Medulla oblongata (tissue), 1 donor: ENCODE measurements around the gene NUDT16.
"Not testable (repeated sequence)": the region's sequence is repeated elsewhere in the genome, so short reads cannot be mapped to it uniquely, and the experiment has no call there.

Source experiments
- DNase-seq: peaks from one replicate; pipeline ENCODE4 v3.0.0-alpha.2; 2015; ENCODE audit errors: extremely low spot score

NUDT16 gene

DNA sequence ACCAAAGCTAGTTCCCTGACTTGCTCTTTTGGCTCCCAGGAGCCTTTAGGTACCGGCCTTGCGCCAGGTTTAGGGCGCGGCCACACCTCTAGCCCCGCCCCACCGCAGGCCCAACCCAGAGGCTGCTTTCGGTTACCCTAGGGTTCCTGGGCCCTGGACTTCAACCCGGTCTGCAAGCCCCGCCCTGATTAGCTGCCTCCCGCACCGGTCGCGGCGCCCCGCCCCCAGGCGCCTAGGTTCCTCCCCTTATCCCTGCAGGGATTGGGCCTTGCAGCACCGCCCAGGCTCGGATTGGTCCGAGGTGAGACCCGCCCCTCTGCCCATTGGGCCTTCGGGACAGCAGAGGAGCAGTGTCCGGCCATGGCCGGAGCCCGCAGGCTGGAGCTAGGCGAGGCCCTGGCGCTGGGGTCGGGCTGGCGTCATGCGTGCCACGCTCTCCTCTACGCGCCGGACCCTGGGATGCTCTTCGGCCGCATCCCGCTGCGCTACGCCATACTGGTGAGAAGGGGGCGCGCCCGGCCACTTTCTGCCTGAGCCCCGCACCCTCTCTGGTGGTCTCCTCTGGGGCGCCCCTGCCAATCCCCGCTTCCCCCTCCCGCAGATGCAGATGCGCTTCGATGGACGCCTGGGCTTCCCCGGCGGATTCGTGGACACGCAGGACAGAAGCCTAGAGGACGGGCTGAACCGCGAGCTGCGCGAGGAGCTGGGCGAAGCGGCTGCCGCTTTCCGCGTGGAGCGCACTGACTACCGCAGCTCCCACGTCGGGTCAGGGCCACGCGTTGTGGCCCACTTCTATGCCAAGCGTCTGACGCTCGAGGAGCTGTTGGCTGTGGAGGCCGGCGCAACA lies at the start of gene NUDT16:
Gene NUDT16 (plus strand): TSS at position 330 of the 847 bp plus-strand sequence. CDS start 31 bp downstream, at position 361.
- peak; percentile 99 for DNase-seq

DNA sequence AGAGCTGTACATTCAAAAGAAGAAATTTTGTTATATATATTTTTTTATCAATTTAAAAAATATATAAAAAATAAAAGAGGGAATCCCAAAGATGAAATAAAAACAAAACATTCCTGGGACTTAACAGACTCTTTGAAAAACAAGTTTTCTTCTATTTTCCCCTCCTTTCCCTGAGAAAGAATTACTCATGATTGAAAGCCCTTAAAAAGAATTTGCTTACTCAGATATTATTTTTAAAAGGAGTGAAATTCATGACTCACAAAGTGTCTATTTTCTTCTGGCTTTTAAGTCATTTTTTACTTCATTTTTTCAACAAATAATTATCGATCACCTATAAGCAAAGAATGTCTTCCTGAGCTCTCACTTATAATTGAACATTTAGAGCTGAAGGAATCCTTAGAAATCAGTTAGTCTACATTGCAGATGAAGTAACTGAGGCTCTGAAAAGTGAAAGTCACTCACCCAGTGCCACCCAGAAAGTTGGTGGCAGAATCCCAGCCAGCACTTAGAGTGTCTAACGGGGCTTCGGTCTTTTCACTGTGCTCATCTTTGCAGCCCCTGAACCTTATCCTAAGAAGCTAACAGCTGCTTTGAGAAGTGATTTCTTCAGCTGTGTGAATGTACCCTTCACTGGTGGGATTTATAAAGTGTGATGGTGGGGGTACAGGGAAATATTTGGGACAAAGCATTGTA lies 42.5 kb upstream of the NUDT16 start:
- no peak for DNase-seq

- DNase-seq, result no peak
Measured at GRCh38 chr3:131341761-131342160, 39.8 kb upstream of the NUDT16 start.

GRCh38 chr3:131348911-131349310 lies 32.7 kb upstream of the NUDT16 start:
- DNase-seq, result no peak

GRCh38 chr3:131349454-131349853 lies 32.1 kb upstream of the NUDT16 start:
- DNase-seq, result no peak

- peak; percentile 20 for DNase-seq
Measured at GRCh38 chr3:131349946-131350347, 31.6 kb upstream of the NUDT16 start.

DNA sequence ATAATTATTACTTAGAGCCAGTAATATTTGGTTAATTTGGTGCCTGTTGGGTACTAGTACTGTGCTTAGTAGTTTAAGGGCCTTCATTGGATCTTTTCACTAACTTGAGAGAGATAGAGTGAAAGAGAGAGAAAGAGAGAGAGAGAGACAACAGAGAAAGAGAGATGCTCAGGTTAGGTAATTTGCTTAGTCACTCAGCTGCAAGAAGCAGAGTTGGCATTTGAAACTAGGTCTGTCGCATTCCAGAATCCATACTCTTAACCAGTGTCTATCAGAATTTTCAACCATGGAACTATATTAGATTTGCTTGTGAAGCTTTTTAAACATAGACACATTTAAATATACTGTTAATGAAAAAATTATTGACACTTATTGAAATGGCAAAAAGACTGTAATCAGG lies 31.1 kb upstream of the NUDT16 start:
- no peak for DNase-seq

DNA sequence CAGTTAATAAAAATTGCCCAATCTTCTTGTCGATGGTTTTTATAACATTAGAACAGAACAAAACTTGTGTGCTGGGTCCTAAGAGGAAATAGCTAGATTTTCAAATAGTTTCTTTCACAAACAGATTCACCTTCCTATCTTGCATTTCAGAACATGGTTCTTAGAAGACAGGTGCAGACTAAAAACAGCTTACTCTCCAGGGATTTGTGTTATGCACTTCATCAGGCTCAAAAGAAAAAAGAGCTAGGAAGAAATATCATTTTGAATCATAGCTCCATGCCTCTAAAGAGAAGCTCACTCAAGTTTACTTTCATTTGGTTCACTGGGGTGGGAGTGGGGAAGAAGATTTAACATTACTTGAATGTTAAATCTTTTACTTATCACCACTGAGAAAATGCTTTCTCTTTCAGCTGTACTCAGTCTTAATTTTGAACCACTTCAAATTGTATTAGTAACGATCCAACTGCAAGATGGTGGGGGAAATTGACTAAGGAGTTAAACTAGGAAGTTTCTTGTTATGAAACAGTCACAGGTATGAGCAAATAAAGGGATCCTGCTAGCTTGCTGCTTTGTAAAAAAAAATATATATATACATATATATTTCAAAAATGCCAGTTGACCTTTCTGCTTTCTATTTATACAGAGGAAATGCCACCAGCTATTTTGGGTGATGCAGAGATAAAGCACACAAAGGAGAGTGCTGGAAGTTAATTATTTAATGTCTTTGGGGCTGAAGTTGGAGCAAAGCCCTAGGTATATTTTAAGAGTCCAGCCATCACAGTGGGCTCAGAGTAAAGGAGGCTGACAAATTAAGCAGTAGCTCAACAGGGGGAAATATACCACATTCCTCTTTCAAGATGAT lies 28.3 kb upstream of the NUDT16 start:
- DNase-seq, result no peak

DNA sequence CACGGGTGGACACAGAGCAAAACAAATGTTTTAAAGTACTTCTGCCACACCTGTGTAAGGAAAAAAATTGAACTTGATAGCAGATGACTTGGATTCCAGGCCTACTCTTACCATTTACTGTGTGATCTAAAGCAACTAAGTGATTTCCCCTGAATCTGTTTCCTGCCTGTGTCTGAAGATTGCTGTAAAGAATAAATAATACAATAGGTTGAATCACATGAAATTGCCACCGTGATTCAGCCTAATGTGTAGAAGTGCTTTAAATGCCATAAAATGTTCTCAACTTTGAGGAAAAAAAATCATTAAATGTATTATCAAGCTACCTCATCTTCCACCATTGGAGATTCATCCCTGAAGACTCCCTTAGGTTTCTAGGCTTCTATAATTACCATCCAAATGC lies 27.6 kb upstream of the NUDT16 start:
- no peak for DNase-seq

DNA sequence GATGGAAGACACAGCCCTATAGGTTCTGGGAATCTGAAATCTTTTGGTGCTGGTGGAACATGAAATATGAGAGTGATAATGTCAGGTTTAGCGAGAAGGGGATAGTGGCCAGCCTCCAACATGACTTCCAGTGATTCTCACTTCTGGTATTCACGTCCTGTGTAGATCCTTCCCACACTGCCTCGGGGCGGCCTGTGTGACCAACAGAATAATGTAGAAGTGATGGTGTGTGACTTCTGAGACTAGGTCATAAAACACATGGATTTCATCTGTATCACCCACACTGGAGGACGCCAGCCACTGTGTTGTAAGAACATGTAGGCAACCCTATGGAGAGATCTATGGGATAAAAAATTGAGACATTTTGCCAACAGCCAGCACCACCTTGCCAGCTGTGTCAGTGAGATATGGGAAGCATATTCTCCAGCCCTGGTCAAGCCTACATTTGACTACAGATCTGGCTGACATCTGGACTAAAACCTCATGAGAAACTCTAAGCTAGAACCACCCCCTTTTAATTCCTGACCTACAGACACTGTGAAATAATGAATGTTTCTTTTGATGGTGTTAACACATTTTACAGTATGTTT lies 25.5 kb upstream of the NUDT16 start:
- no peak for DNase-seq

GRCh38 chr3:131357275-131357674 lies 24.3 kb upstream of the NUDT16 start:
- DNase-seq, result no peak

DNA sequence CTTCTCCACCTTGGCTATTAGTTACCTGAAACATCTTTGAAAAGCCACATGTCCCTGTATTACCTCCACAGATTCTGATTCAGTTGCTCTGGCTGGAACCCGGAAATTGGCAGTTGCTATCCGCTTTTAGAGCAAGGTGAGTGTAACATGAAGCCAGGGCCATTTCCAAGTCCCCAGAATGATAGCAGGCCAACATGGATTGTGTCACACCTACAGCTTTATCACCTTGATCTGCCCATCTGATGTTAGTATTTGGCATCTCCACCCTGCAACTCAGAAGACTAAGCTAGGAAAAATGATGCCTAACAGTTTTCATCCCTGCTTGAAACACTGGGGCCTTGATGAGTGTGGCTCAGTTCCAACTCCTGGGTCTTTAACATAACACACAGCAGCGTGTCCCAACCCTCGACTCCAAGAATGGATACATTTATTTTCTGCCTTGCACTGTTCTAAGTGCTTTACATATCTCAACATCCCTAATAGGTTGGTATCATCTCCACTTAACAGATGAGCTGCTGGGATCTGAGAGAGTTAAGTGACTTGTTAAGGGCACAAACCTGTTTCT lies 21.3 kb upstream of the NUDT16 start:
- no peak for DNase-seq

DNA sequence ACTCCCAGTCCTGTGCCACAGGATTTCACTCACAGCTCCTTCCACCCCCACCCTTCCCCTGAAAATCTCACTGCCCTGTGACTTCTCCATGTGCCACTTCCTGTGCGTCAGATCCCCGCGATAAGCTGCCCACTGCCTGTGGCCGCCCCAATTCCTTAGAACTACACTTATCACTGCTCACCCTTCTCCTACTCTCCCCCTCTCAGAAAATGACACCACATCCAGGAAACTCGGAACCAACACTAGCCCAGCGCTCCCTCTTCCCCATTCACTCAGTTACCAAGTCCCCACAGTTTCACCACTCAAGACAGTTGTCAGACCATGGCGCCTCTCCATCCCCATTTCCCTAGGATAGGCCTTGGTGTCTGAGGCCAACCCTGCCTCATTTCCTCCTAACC lies 20.5 kb upstream of the NUDT16 start:
- not testable (repeated sequence) for DNase-seq

DNA sequence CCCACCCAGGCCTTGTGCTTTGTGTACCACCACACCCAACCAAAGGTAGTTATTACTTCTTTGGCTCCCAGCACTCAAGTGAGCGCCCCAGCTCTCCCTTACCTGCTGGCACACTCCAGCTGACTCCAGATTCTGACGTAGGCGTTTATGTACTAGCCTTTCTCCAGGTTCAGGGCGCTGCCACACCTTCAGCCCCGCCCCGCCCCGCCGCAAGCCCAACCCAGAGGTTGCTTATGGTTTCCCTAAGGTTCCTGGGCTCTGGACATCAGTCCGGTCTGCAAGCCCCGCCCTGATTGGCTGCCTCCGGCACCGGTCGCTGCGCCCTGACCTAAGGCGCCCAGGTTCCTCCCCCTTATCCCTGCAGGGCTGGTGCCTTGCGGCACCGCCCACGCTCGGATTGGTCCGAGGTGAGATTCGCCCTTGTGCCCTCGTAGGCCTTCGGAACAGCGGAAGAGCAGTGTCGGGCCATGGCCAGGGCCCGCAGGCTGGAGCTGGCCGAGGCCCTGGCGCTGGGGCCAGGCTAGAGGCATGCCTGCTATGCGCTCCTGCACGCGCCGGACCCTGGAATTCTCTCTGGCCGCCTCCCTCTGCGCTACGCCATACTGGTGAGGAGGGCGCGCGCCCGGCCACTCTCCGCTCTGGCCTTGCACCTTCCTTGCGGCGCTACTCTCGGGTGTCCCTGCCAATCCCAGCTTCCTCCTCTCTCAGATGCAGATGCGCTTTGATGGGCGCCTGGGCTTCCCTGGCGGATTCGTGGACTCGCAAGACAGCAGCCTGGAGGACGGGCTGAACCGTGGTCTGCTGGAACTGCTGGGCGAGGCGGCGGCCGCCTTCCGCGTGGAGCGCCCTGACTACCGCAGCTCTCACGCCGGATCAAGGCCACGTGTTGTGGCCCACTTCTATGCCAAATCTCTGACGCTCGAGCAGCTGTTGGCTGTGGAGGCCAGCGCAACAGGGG lies 19.8 kb upstream of the NUDT16 start:
- peak; percentile 34 for DNase-seq

DNA sequence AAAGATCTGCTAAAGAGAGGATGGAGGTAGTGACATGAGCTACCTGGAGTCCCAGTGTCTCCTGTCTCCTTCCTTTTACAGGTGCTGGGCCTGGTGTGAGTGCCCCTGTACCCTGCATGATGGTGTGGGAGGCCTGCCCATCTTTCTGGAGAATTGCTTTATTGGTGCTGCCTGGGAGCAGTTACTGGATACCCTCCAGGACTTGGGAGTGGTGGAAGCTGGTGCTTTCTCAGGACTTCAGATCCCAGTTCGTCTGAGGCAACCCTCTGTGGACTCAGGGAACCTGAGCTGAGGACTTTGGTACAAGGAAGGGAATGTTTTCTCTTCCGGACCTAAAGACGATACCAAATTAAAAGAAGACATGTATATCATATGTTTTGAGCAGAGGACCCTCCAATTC lies 18.3 kb upstream of the NUDT16 start:
- no peak for DNase-seq

GRCh38 chr3:131370935-131371687 lies 10.5 kb upstream of the NUDT16 start:
- DNase-seq, result no peak

GRCh38 chr3:131371688-131372066 lies 9.9 kb upstream of the NUDT16 start:
- no peak for DNase-seq

DNA sequence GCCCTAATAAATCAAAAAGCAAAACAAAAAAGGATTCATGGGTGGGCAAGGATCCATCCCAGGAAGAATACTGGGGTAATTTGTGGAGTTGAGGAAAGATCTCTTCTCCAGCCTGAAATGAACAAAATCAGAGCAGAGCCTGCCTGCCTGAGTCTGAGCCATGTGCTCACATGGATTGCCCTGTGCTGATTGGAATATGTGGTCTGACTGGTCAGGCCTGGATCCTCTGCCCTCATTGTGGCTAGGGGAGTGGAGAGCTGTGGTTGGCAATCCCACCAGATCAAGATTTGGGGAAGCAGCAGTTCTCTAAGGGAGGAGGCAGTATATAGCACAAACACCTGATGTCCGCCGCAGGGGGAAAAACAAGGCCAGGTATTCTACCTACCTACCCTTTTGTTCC lies 6.8 kb upstream of the NUDT16 start:
- DNase-seq, result no peak

GRCh38 chr3:131380821-131381444 lies 641 bp upstream of the NUDT16 start:
- peak; percentile 38 for DNase-seq
